GM19099 (cell line): ENCODE data around the gene LSM10.

Source experiments
- POLR2A ChIP-seq: IDR thresholded peaks from 3 replicates; pipeline ENCODE4 v1.6.1; 2011; ENCODE audit warnings: low read depth; ENCODE audit not compliant: insufficient read length; ENCODE audit errors: extremely low read depth

LSM10 gene

GRCh38 chr1:36397378-36398230 is at the start of gene LSM10:
Gene LSM10 (minus strand): TSS chr1:36397908. CDS start chr1:36394129, 3,779 bp downstream.
- peak; percentile 84 for TF ChIP-seq POLR2A

GRCh38 chr1:36447450-36447849 is 49.7 kb upstream of the LSM10 start:
- no peak for TF ChIP-seq POLR2A

- no peak for TF ChIP-seq POLR2A
Measured at GRCh38 chr1:36446746-36447145, 49.0 kb upstream of the LSM10 start.

GRCh38 chr1:36446271-36446670 is 48.6 kb upstream of the LSM10 start:
- TF ChIP-seq POLR2A: no peak

DNA sequence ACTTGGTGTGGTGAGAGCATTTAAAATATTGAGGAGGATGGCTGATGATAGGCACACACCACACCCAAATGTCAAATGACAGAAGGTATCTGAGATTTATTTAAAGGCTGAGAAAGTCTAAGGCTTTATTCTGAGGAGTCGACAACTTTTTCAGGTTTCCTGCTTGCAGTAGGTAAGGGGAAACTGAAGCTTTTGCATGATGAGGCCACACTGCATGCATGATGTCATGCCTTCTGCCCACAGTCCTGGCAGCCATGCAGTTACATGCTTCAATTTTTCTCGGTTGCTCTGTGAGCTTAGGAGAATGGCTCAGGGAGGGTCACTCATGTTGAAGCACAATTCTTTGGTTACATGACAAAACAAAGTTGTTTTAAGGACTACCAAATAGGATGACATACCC is 45.6 kb upstream of the LSM10 start:
- no peak for TF ChIP-seq POLR2A

DNA sequence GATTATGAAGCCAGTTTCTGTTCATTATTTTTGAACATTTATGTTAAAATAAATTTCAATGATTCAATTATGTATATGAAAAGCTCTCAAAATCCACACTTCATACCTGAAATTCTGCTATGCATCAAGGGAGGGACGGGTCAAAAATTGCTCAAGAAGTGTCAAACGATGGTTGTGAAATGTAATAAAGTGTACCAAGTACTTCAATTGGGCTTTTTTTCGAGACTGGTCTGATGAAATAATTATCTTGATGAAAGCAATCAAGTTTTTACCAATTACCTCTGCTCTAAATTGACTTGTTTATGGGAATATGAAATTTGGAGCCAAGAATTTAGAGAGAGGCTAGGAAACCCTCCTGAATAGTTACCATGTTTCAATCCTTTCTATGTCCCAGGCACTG is 44.6 kb upstream of the LSM10 start:
- TF ChIP-seq POLR2A: no peak

DNA sequence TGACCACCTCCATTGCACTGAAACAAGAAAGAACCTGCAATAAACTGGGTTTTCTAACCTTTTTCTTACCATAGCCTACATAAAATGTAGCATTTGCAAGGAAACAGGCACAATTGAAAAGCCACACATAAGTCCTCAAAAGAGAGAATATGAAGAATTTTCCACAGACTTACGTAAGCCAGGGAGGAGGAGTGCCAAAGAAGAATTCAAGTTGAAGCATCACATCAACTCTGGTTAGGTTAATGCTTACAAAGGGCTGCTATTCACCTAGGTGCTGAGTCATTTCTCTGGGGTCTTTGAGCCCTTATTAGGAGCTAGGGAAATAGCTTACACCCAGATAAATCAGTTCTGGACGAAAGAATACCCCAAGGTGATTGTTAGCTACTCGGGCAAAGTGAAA is 42.9 kb upstream of the LSM10 start:
- no peak for TF ChIP-seq POLR2A

- TF ChIP-seq POLR2A: no peak
Measured at GRCh38 chr1:36440044-36440443, 42.3 kb upstream of the LSM10 start.

DNA sequence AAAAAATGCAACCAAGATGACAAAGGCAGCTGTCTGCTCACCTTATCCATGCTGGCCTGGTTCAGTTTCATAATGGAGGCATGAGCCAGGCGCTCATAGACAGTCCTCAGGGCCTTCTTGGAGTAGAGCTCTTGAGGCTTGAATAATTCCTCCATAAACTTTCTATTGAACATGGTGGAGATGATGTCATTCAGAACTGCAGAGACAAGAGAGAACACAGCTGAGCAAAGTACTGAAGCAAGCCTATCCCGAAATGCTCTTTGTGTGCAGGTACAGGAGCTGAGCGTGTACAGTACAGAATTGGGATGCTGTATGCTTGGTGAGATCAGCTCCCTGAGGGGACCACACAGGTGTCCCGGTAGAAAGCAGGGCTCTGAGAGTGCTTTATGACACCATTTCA is 41.0 kb upstream of the LSM10 start:
- TF ChIP-seq POLR2A: no peak

GRCh38 chr1:36436821-36437220 is 39.1 kb upstream of the LSM10 start:
- no peak for TF ChIP-seq POLR2A

GRCh38 chr1:36433102-36433501 is 35.4 kb upstream of the LSM10 start:
- no peak for TF ChIP-seq POLR2A

DNA sequence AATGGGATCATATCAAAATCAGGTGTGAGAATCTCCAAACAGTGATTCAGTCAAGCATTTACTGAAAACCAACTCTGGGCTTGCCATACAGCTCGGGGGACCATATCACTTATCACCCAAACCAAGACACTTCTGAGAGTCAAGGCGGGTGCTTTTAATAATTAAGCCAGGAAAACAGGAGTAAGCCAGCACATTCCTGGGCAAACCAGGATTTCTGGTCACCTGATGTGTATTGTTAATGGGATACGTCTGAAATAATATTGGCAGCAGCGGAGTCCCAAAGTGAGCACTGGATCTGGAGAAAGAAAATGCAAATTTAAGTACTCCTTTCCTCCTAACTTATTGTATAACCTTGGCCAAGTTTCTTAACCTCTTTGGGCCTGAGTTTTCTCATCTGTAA is 34.9 kb upstream of the LSM10 start:
- no peak for TF ChIP-seq POLR2A

GRCh38 chr1:36425791-36426190 is 28.1 kb upstream of the LSM10 start:
- no peak for TF ChIP-seq POLR2A

- TF ChIP-seq POLR2A: no peak
Measured at GRCh38 chr1:36421649-36422048, 23.9 kb upstream of the LSM10 start.

- TF ChIP-seq POLR2A: no peak
Measured at GRCh38 chr1:36420836-36421317, 23.2 kb upstream of the LSM10 start.

GRCh38 chr1:36420409-36420808 is 22.7 kb upstream of the LSM10 start:
- TF ChIP-seq POLR2A: no peak

GRCh38 chr1:36419569-36419968 is 21.9 kb upstream of the LSM10 start:
- TF ChIP-seq POLR2A: no peak

GRCh38 chr1:36419140-36419539 is 21.4 kb upstream of the LSM10 start:
- TF ChIP-seq POLR2A: no peak

DNA sequence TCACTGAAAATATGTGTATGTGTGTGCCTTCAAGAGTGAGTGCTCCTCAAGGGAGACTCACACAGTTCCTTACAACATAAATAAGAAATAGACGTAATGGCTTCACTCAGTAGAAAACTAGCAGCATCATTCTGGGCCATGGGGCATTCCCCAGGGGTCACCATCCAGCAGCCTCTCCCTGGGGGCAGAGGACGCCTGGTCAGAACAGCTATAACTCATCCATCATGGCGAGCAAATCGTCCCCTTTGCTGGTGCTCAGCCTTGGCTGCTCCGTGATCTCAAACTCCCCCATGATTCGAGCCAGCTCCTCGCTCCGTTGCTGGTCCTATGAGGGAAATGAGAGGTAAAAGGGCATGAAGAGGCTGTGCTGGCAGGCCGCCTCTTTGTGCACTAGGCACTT is 20.2 kb upstream of the LSM10 start:
- no peak for TF ChIP-seq POLR2A
